Dedifferentiated amniotic fluid mesenchymal stem cell (primary cell): Measurements from ENCODE around the gene GIPC2.
A peak's percentile ranks its signal among the peaks of the same experiment; 100 is the strongest.
"Not testable (repeated sequence)": the region's sequence is repeated elsewhere in the genome, so short reads cannot be mapped to it uniquely, and the experiment has no call there.

Experiments
- DNase-seq: peaks from one replicate; pipeline ENCODE4 v3.0.0-alpha.2; 2016; ENCODE audit errors: extremely low spot score

GIPC2 gene

DNA sequence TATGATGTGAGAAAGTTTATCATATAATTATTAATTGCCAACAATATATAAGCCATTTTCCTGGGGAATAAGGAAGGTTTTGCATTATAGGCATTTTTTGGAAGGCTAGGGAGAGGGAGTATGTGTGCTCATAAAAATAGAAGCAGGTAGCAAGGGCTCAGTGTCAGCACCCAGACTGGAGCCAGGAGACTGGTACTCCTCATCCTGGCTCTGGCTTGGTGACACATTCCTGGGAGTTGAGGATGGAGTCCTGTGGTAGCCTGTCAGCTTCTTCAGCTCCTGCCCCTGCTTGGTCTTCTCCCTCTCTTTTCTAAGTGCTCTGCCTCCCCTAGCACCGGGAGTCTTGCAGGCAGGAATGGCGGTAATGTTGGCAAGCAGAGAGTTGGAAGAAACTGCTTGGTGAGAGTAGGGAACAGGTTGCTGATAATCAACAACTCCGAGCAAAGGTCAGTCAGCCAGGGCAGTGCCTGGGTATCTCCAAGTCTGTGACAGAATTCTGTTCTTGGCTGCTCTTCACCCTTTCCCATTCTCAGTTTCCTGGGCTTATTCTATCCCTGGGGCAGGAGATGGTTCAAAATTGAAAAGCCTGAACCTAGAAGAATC lies 23.0 kb downstream of the GIPC2 start:
- no peak for DNase-seq

DNA sequence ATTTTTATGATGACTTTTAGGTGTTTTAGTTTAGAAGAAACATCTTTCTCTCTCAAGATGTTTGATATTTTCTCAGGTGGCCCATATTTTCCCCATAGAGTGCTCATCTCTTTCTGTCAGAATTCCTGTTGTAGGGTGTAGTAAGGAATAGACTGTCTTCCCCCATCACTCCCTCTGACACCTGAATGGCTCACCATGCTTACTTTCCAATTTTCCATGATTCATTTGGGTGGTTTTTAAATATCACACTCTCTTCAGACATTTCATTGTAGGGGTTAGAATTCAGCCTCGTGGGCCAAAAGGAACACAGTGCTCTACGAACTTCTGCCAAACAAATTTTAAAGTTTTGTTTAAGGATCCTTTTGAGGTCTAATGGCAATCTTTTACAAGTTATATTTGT lies 24.0 kb downstream of the GIPC2 start:
- no peak for DNase-seq

DNA sequence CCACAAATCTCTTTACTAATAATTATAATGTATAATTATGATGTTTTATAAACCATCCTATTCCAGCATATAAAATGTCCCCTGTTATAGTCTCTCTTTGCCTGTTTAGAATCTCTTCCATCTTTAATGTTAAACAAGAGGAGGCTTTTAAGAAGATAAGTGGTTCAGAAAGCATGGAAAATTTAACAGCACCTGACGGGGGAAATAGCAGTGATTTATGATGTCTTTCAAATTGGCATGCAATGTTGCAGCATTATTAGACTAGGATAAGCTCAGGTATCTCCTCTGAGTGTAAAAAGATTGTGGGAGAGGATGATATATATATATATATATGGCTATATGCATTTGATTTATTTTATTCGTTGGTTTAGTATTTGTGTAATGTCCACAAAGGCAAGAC lies 24.4 kb downstream of the GIPC2 start:
- DNase-seq, result no peak

DNA sequence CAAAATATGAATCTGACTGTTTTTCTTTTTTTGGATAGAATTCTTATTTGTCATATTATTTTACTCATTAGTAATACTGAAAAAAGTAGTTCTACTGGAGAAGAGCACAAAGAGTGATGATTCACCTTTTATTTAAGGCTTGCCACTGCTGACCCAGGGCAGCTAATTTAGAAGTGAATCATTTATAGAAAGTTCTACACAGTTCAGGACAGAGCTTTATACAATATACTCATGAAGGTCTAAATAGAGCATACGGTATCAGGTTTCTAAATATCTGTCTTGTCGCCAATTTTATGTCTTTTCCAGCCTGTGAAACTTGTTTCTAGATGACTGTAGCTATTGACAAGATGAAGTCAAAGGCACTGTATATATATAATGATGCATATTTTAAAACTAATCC lies 25.0 kb downstream of the GIPC2 start:
- peak; percentile 64 for DNase-seq

DNA sequence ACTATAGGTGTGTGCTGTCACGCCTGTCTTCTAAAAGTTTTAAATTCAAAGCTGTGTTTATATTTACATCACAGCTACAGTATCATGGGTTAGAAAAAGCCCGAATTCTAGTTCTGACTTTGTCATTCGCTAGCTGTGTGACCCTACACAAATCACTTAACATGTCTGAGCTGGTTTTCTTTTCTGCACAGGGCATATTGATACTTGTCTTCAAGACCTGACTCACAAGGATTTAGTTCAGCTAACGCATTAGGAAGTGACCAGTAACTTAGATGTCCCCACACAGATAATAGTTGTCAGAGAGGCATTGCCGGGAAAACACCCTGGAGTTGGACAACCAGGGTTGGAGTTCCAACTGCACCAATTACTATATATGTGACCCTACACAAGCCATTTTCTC lies 25.9 kb downstream of the GIPC2 start:
- no peak for DNase-seq

DNA sequence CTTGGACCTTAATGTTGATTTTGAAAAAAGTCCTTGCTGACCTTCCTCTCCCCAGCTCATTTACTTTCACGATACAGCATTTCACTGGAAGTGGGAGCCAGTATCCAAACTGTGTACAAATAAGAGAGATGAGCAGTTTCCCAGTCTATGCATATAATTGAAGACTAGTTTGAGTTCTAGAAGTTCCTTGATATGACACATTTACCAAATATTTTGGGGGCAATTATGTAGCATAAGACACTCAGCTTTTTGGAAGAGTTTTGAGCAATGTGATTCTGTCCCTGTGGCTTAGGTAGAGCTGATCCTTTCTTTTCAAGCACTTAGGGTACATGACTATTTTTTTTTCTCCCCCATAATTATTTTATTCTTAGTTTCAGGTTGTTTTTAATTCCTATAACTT lies 26.4 kb downstream of the GIPC2 start:
- no peak for DNase-seq

DNA sequence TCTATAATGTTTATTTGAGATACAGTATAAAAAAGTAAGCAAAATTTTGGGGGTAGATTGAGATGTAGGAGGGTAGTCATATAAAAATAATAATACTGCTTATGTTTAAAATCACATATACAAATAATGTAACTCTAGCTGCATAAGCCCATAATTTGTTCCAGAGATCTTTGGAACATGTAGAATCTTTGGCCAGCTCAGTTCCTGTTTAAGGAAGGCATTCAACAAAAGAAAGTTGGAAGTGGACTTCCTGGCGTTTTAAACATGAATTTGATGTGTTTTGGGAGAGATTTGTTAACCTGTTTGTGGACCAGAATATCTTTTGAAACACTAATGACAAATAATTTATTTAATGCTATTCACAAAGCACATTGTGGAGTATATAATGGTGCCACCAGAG lies 27.7 kb downstream of the GIPC2 start:
- no peak for DNase-seq

DNA sequence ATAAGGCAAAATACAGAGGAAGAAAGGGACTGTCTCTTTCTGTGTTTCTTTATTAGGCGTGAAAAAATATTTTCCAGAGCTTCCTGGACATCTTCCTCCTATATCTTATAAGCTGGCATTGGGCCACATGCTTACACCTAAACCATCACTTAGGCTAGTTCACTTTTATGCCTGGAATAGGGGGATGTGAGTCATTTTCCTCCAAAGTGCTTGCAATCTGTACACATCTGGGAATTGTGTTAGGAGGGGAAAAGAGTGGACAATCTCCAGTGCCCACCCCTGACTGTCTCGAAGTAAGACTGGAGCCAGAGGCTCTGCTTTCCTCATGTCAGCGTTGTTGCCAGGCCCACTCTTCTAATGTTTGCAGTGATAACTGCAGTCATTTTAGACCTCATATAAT lies 29.9 kb downstream of the GIPC2 start:
- no peak for DNase-seq

DNA sequence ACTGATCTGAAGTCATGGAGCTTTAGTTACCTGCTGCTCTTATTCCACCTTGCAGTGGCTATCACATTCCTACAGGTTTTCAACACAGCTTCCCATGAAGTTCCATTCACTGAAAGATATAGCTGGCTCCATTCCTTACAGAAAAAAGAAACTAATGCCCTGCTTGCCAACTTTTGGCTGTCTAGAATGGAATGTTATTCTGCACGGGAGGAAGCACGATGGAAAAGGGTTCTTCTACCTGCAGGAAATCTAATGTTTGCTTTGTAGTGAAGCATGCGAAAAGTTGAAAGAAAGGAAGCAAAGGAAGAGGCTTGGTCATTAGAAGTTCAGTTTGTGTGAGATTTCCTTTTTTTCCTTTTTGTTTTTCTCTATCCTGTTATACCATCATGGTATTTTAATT lies 32.6 kb downstream of the GIPC2 start:
- DNase-seq, result no peak

DNA sequence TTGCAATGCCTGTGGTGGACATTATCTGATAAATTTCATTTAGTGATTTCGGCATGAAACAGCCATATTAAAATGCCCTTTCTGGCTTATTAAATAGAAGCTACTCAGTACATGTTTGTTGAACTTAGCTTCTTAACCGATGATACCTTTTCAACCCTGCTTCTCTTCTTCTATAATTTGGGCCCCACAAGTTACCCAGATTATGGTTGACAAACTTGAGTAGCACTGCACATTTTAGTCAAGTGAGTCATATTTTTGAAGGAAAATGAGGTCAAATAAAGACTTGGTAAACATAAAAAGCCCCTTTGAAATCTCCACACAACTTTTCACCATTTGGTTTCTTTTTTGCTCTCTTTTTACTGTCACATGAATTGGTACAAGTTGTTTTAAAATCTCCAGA lies 33.8 kb downstream of the GIPC2 start:
- no peak for DNase-seq

DNA sequence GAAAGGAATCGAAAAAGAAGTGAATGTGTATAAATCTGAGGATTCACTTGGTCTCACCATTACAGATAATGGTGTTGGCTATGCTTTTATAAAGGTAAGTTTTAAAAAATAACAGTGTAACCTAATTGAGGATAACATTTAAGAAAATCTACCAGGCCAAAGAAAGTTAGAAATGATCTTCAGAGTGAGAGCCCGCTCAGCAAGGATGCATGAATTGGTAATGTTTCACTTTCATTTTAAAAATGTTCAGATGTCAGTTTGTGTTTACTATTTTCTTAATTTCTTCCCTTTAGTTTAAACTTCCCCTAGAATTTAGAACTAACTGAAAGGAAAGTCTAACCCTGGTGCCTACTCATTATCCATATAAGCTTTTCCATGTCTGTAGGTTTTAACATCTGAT lies 35.0 kb downstream of the GIPC2 start:
- DNase-seq, result no peak

DNA sequence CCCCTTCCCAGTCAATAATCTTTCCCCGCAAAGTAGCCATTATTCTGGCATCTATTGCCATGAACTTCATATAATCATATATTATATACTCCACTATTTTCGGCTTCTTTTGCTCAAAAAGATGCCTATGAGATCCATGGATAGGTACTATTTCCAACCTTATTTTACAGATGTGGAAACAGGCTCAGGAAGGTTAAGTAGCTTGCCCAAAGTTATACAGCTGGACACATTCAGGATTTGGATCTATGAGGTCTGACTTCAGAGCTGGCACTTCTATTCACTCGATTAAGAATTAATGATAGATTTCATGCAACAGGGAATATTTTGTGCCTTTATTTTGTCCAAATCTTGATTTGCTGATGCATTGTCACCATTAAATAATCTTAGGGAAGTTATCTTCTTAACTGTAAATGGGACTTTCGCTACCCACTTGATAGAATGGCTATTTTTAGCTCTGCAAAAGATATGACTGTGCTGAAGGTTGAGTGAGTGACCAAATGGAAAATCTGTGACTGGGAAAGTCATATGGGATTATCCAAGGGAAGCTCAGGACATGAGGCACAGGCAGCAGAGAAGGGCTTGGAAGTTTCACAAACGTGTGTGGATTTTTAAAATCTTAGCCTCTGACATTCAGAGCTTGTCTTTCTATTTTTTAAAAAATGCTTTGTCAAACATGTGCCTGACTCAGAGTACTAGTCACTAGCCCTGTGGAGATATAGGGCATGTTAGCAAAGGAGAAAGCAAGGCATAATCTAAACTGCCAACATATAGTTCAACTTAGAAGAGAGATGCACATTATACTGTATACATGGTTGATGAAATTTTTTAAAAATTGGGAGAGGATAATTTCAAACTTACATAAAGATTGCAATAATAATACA lies 36.5 kb downstream of the GIPC2 start:
- no peak for DNase-seq

DNA sequence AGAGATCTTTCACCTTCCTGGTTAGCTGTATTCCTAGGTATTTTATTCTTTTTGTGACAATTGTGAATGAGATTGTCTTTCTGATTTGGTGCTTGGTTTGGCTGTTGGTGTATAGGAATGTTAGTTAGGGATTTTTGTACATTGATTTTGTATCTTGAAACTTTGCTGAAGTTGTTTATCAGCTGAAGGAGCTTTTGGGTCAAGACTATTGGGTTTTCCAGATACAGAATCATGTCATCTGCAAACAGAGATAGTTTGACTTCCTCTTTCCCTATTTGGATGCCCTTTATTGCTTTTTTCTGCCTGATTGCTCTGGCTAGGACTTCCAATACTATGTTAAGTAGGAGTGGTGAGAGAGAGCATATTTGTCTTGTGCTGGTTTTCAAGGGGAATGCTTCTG lies 38.9 kb downstream of the GIPC2 start:
- DNase-seq, result not testable (repeated sequence)

DNA sequence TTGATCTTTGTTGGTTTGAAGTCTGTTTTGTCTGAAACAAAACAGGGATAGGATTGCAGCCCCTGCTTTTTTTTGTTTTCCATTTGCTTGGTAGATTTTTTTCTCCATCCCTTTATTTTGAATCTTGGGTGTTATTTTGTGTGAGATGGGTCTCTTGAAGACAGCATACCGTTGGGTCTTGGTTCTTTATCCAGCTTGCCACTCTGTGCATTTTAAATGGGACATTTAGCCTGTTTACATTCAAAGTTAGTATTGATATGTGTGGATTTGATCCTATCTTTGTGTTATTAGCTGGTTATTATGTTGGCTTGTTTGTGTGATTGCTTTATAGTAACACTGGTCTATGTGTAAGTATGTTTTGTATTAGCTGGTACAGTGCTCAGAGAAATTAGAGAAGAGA lies 40.9 kb downstream of the GIPC2 start:
- DNase-seq, result no peak

DNA sequence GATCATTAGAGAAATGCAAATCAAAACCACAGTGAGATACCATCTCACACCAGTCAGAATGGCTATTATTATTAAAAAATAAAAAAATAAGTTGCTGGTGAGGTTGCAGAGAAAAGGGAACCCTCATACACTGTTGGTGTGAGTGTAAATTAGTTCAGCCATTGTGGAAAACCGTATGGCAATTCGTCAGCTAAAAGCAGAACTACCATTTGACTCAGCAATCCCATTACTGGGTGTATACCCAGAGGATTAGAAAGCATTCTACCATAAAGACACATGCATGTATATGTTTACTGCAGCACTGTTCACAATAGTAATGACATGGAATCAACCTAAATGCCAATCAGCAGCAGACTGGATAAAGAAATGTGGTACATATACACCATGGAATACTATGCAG lies 42.2 kb downstream of the GIPC2 start:
- no peak for DNase-seq

DNA sequence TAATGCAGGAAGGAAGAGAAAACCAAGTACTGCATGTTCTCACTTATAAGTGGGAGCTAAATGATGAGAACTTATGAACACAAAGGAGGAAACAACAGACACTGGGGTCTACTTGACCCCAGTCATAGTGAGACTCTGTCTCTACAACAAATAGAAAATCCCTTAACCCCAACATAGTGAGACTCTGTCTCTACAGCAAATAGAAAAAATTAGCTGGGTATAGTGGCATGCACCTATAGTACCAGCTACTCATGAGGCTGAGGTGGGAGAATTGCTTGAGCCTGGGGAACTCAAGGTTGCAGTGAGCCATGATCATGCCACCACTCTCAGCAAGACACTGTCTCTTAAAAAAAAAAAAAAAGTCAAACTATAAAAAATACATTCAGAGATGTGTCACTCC lies 42.7 kb downstream of the GIPC2 start:
- DNase-seq, result no peak

DNA sequence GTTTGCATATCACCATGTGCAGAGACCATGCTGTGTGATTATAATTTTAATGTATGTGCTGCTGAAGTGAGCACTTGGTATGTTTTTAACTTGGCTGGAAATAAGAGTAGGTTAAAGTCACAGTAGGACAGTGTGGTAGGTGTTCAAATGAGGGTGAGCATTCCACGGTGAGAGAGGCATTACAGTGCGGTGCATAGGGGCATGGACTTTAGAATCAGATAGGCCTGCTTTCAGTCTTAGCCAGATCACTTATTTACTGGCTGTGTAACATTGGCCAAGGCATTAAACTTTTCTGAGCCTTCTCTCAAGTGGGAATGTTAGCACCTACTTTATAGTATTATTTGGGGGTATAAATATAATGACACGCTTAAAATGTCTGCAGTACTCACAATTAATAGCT lies 43.2 kb downstream of the GIPC2 start:
- DNase-seq, result no peak

DNA sequence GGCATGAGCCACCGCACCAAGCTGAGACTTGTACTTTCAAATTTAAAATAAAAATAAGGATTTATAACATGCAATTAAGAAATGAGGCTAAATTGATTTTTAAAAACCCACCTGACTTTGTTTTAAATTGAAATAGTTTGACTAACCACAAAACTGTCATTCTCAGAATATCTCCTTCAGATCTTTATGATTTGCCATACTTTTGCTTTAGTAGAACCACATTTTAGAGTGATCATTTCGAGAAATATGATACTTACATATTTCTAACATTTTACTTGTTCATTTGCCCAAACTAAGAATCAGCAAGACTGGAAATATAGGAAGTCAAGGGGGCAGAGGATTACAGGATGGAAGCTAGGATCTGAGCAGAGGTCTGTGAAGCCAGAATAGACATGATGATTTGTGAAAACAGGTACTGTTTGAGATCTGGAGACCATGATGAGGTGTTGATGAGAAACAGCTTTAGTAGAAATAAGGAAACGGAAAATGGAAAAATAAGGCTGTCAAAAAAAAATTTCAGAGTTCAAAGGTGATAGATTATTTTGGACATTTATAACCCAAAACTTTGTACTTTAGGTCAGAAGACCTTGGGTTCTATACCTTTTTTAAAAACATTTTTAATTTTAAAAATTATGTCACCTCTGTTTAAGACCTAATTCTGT lies 44.8 kb downstream of the GIPC2 start:
- DNase-seq, result no peak

DNA sequence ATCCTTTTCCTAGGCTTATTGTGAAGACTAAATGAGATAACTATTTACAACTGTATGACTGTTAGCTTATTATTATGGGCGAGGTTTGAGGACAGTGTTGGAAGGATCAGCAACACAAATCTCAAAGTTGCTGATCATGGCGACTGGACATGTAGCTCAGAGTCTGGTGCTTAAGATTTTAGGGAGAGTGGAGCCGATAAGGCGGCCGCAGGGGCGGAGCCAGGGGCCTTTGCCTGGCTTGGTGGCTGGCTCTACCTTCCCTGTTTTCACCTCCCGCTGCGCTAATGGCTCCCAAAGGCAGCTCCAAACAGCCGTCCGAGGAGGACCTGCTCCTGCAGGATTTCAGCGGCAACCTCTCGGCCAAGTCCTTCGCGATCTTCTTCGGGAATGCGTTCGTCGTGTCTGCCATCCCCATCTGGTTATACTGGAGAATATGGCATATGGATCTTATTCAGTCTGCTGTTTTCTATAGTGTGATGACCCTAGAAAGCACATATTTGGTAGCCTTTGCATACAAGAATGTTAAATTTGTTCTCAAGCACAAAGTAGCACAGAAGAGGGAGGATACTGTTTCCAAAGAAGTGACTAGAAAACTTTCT lies 45.5 kb downstream of the GIPC2 start:
- no peak for DNase-seq

DNA sequence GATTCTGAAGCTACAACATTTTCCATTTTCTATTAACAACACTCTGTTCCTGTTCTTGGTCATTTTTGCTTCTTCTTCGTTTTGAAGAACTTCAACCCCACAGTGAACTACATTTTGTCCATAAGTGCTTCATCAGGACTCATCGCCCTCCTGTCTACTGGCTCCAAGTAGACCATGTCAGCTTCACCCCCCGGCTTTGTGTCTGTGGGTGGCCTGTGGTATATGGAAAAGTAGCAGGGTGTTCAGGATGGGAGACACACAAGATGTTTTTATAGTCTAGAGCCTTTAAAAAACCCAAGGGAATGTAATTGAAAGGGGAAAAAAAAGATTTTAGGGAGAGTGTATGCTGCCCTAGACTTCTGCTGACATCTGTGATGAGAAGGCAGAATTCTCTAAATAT lies 46.1 kb downstream of the GIPC2 start:
- no peak for DNase-seq

DNA sequence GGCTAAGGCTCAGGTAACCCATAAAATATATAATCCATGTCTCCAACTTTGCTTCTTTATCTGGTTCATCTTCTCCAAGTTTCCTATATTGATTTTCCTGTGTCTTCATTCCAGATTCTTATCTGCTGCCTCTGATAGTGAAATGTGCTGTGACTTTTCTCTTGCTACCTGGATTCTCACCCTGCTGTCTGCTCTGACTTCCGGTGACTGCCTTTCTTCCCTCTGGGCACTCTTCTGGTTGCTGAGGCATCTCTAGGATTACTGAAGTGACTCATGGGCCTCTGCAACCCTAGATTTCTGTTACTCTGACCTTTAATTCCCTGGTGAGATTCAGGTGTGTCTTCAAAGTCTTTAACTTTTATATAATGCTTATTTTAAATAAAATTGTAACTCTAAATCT lies 46.9 kb downstream of the GIPC2 start:
- DNase-seq, result no peak

DNA sequence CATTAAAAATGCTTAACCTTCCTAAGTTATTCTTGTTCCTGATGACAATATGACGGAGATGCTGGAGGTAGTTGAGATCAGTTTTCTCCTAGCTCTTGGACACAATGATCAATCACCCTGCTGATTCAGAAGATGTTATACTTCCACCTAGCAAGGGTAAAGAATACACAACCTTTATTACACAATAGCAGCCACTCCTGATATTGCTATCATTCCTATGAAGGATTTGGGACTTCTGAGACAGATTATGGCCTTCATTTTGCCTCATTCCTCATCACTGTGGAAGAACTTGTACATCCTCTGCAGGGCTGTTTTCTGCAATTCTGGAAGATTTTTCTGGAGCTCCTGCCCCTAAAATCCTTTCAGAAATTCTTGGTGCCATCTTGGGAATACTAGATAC lies 47.8 kb downstream of the GIPC2 start:
- no peak for DNase-seq

DNA sequence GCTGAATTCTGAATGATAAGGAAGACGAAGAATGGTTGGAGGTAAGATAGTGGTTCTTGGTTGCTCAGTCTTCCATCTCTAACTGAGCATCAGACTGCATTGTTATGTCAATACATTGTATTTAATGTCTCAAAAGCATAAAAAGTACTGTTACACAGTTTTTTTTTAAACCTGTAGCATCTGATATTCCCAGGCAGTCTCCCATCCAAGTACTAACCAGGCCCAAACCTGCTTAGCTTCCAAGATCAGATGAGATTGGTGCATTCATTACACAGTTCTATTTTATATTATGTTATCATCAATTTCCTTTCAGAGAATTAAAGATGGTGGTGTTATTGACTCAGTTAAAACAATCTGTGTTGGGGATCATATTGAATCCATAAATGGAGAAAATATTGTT lies 48.9 kb downstream of the GIPC2 start:
- DNase-seq, result no peak
